RCC 7860 (cell line): ENCODE measurements around the gene ZNF831.

Experiments
- DNase-seq: peaks from one replicate; pipeline ENCODE4 v3.0.0-alpha.2; 2015; ENCODE audit warnings: low spot score
- FAIRE-seq: peaks from 2 replicates; lab custom pipeline; 2012; peaks lifted over from hg19 to GRCh38; lab: Jason Lieb, UNC

ZNF831 gene

GRCh38 chr20:59207742-59208357, 44.2 kb downstream of the ZNF831 start:
- DNase-seq (no peak), FAIRE-seq (no peak)

GRCh38 chr20:59210186-59210585, 46.6 kb downstream of the ZNF831 start:
- FAIRE-seq = no peak

GRCh38 chr20:59211208-59211765, 47.7 kb downstream of the ZNF831 start:
- no peak for FAIRE-seq

More at GRCh38 chr20:59210186-59210585, 46.6 kb downstream of the ZNF831 start:
- DNase-seq = no peak

GRCh38 chr20:59214073-59214472, 50.5 kb downstream of the ZNF831 start:
- no peak for FAIRE-seq
- no peak for DNase-seq

More at GRCh38 chr20:59211208-59211765, 47.7 kb downstream of the ZNF831 start:
- no peak for DNase-seq

- no peak for FAIRE-seq
- DNase-seq = no peak
Observed at GRCh38 chr20:59214606-59215547, 51.3 kb downstream of the ZNF831 start.

GRCh38 chr20:59217173-59217572, 53.6 kb downstream of the ZNF831 start:
- FAIRE-seq = no peak
- no peak for DNase-seq

GRCh38 chr20:59217794-59218280, 54.2 kb downstream of the ZNF831 start:
- FAIRE-seq (no peak), DNase-seq (no peak)

- DNase-seq = no peak
- no peak for FAIRE-seq
Observed at GRCh38 chr20:59219211-59219610, 55.6 kb downstream of the ZNF831 start.

- DNase-seq = no peak
- FAIRE-seq = no peak
Observed at GRCh38 chr20:59220161-59220560, 56.5 kb downstream of the ZNF831 start.

- no peak for FAIRE-seq
Observed at GRCh38 chr20:59221049-59221706, 57.6 kb downstream of the ZNF831 start.

GRCh38 chr20:59221707-59222252, 58.2 kb downstream of the ZNF831 start:
- FAIRE-seq = no peak
- no peak for DNase-seq

More at GRCh38 chr20:59221049-59221706, 57.6 kb downstream of the ZNF831 start:
- no peak for DNase-seq

- FAIRE-seq (no peak), DNase-seq (no peak)
Observed at GRCh38 chr20:59222253-59223181, 58.9 kb downstream of the ZNF831 start.

- no peak for FAIRE-seq
- DNase-seq = no peak
Observed at GRCh38 chr20:59223182-59223601, 59.6 kb downstream of the ZNF831 start.

- no peak for FAIRE-seq
- no peak for DNase-seq
Observed at GRCh38 chr20:59223750-59224149, 60.1 kb downstream of the ZNF831 start.

GRCh38 chr20:59224236-59224635, 60.6 kb downstream of the ZNF831 start:
- FAIRE-seq (no peak), DNase-seq (no peak)

GRCh38 chr20:59230385-59230784, 66.8 kb downstream of the ZNF831 start:
- FAIRE-seq (no peak), DNase-seq (no peak)

GRCh38 chr20:59231124-59231804, 67.6 kb downstream of the ZNF831 start:
- FAIRE-seq = no peak
- DNase-seq = no peak

GRCh38 chr20:59232618-59233017, 69.0 kb downstream of the ZNF831 start:
- no peak for FAIRE-seq

GRCh38 chr20:59235226-59235625, 71.6 kb downstream of the ZNF831 start:
- no peak for FAIRE-seq
- DNase-seq = no peak

More at GRCh38 chr20:59232618-59233017, 69.0 kb downstream of the ZNF831 start:
- DNase-seq = no peak
